ENCODE results near the gene PIERCE2.

PIERCE2 gene

GRCh38 chr15:55457401-55458022 lies 49.2 kb downstream of the PIERCE2 start:
- no peak for DNase-seq (ENCODE audit: low spot score)
- no peak for TF ChIP-seq CTCF (conservative IDR thresholded peaks at IDR 0.05; ENCODE audit: low read depth)

GRCh38 chr15:55461447-55461846 lies 53.2 kb downstream of the PIERCE2 start:
- no peak overlapping the region for H3K27ac ChIP-seq
- CTCF ChIA-PET = no interaction called here
- DNase-seq (ENCODE audit: low spot score) = no peak
- no peak for TF ChIP-seq CTCF (conservative IDR thresholded peaks at IDR 0.05; ENCODE audit: low read depth)
- POLR2A ChIA-PET (ENCODE audit: low non-redundant PET) = no interaction called here

More at GRCh38 chr15:55457401-55458022, 49.2 kb downstream of the PIERCE2 start:
- no peak overlapping the region for H3K27ac ChIP-seq
- ChIA-PET CTCF (no interaction called here), POLR2A (ENCODE audit: low non-redundant PET) (no interaction called here)

GRCh38 chr15:55468321-55468720 lies 60.0 kb downstream of the PIERCE2 start:
- no peak overlapping the region for H3K27ac ChIP-seq
- DNase-seq (ENCODE audit: low spot score) = no peak
- ChIA-PET CTCF (interaction anchor here (0.5 to 0.7 kb wide), 2 partner anchors 160 to 172 kb away, joined by 3 read pairs; no protein-coding TSS in a partner anchor), POLR2A (ENCODE audit: low non-redundant PET) (no interaction called here)
- TF ChIP-seq CTCF (conservative IDR thresholded peaks at IDR 0.05; ENCODE audit: low read depth) = no peak

All from RWPE1 (cell line).